GM12878 (cell line): ENCODE measurements around the gene CCNL1.

ENCODE experiments used
- CREB1 ChIP-seq: IDR thresholded peaks from 2 replicates; pipeline ENCODE4 v1.6.1; 2012; ENCODE audit warnings: low read depth, mild to moderate bottlenecking, inconsistent platforms
- CREM ChIP-seq: IDR thresholded peaks from 2 replicates; pipeline ENCODE4 v1.6.1; 2014; ENCODE audit warnings: antibody characterized with exemption, low read depth
- POLR2A ChIP-seq: IDR thresholded peaks from 2 replicates; pipeline ENCODE4 v1.6.1; 2011; ENCODE audit warnings: low read depth, mild to moderate bottlenecking, low read length
- POLR2AphosphoS5 ChIP-seq: IDR thresholded peaks from 2 replicates; pipeline ENCODE4 v1.6.1; 2011; ENCODE audit warnings: mild to moderate bottlenecking, low read length, inconsistent platforms
- SP1 ChIP-seq: IDR thresholded peaks from one replicate; pipeline ENCODE4 v1.6.1; 2011; ENCODE audit warnings: low read depth, low read length
- YY1 ChIP-seq: IDR thresholded peaks from 2 replicates; pipeline ENCODE4 v1.6.1; 2011; ENCODE audit warnings: low read depth, mild to moderate bottlenecking, low read length
- TF ChIP-seq, protein P1 (sequence below), 3 experiments: IDR thresholded peaks in 2 of 3; conservative IDR thresholded peaks in 1 of 3; 2 replicates each; pipeline ENCODE4 v1.5.1; 2011; ENCODE audit warnings: low read depth in 3 of 3, low read length in 3 of 3, mild to moderate bottlenecking in 3 of 3, control low read depth in 2 of 3, moderate library complexity in 2 of 3, inconsistent platforms in 1 of 3, mixed read lengths in 1 of 3; ENCODE audit not compliant: control insufficient read depth in 2 of 3, insufficient read depth in 1 of 3; ENCODE audit errors: extremely low read depth in 1 of 3
- TF ChIP-seq, protein P2 (sequence below): IDR thresholded peaks from 2 replicates; pipeline ENCODE4 v1.6.1; 2011; ENCODE audit warnings: low read depth, low read length, improper control_type of control experiment, borderline replicate concordance
- TF ChIP-seq, protein P3 (sequence below): IDR thresholded peaks from 2 replicates; pipeline ENCODE4 v1.6.1; 2012; ENCODE audit warnings: low read depth, low read length, improper control_type of control experiment

DNA sequence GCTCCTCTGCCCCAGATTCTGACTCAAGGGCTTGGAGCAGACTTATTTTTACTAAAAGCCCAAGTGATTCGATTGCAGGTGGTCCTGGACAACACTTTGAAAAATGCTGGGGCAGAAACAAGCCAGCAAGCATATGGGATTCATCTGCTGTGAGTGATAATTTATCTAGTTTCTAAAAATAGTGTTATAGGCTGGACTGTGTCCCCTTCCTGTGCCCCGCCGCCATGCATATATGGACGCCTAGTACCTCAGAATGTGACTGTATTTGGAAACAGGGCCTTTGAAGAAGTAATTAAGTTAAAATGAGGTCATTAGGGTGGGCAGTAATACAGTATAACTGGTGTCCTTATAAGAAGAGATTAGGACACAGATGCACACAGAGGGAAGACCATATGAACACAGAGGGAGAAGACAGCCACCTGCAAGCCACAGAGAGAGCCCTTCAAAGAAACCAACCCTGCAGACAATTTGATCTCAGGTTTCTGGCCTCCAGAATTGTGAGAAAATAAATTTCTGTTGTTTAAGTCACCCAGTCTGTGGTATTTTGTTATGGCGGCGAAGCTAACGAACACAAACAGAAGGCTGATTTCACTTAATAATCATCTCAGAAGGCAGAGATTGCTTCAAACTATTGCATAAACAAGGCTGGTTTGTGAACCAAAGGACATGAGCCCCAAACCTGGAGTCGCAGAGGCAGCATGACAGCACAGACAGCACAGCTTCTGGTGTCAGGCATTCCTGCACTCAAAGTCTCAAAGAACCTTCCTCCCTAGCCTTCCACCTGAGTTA, 59.1 kb downstream of the CCNL1 start:
- TF ChIP-seq, protein P1, sequence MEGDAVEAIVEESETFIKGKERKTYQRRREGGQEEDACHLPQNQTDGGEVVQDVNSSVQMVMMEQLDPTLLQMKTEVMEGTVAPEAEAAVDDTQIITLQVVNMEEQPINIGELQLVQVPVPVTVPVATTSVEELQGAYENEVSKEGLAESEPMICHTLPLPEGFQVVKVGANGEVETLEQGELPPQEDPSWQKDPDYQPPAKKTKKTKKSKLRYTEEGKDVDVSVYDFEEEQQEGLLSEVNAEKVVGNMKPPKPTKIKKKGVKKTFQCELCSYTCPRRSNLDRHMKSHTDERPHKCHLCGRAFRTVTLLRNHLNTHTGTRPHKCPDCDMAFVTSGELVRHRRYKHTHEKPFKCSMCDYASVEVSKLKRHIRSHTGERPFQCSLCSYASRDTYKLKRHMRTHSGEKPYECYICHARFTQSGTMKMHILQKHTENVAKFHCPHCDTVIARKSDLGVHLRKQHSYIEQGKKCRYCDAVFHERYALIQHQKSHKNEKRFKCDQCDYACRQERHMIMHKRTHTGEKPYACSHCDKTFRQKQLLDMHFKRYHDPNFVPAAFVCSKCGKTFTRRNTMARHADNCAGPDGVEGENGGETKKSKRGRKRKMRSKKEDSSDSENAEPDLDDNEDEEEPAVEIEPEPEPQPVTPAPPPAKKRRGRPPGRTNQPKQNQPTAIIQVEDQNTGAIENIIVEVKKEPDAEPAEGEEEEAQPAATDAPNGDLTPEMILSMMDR (IDR thresholded peaks at IDR 0.05 in 2 of 3, conservative IDR thresholded peaks at IDR 0.05 in 1 of 3; ENCODE audit: control insufficient read depth in 2 of 3, extremely low read depth in 1 of 3, insufficient read depth in 1 of 3, low read depth in 3 of 3, low read length in 3 of 3) = no peak
- TF ChIP-seq CREM (no peak), YY1 (no peak), POLR2AphosphoS5 (no peak), SP1 (no peak), CREB1 (no peak), POLR2A (no peak)
- TF ChIP-seq, protein P2, sequence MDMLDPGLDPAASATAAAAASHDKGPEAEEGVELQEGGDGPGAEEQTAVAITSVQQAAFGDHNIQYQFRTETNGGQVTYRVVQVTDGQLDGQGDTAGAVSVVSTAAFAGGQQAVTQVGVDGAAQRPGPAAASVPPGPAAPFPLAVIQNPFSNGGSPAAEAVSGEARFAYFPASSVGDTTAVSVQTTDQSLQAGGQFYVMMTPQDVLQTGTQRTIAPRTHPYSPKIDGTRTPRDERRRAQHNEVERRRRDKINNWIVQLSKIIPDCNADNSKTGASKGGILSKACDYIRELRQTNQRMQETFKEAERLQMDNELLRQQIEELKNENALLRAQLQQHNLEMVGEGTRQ = no peak
- TF ChIP-seq, protein P3, sequence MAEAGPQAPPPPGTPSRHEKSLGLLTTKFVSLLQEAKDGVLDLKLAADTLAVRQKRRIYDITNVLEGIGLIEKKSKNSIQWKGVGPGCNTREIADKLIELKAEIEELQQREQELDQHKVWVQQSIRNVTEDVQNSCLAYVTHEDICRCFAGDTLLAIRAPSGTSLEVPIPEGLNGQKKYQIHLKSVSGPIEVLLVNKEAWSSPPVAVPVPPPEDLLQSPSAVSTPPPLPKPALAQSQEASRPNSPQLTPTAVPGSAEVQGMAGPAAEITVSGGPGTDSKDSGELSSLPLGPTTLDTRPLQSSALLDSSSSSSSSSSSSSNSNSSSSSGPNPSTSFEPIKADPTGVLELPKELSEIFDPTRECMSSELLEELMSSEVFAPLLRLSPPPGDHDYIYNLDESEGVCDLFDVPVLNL = no peak
